Activated CD4-positive, alpha-beta T cell treated with anti-CD3 and anti-CD28 coated beads, Interleukin-2, amount 50 U/mL, for 16 hours (primary cell): ENCODE results near the gene PAX7.

Experiments used
- DNase-seq: peaks from one replicate; pipeline ENCODE4 v3.0.0-alpha.2; 2020

Gene PAX7

GRCh38 chr1:18642278-18643095 is 11.8 kb downstream of the PAX7 start:
- DNase-seq, result no peak

- no peak for DNase-seq
These were observed 12.7 kb downstream of the PAX7 start for GRCh38 chr1:18643154-18644012.

DNA sequence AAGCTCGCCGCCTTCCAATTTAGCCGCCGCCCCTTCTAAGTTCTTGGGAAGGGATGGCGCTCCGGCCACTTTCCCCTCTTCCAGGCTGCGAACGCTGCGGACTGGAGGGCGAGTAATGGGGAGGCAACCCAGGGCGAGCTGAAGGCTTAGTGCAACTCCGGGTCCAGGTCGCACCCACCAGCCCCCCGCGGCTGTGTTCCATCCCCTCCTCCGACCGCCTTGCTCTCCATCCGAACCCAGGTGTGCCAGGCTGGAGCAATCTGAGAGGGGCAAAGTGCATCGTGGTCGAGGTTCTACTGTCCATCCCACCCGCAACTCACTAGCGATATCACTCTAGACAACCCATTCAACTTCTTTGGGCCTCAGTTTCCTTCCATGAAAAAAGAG is 13.4 kb downstream of the PAX7 start:
- no peak for DNase-seq

DNA sequence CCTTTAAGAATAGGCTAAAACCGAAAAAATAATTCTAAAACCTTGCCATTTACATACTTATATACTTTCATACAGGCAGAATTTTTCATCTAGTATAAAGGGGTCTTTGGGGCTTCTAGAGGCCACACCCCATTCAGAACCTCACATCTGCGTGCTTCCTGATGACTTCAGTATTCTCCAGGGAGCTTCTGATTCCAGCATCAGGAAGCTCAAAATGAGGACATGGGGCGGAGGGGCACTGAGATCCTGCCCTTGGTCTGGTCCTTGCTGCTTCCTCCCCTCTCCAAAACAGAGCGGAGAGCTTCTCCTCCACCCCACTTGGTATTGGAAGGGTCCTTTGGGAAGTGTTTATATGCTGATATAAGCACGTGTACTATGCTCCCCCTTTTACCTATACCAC is 13.8 kb downstream of the PAX7 start:
- no peak for DNase-seq

- no peak for DNase-seq
These were observed 14.5 kb downstream of the PAX7 start for GRCh38 chr1:18644973-18645746.

- no peak for DNase-seq
These were observed 15.1 kb downstream of the PAX7 start for GRCh38 chr1:18645747-18646090.

- DNase-seq, result no peak
These were observed 15.6 kb downstream of the PAX7 start for GRCh38 chr1:18646091-18646785.

GRCh38 chr1:18646786-18647410 is 16.3 kb downstream of the PAX7 start:
- DNase-seq, result no peak

DNA sequence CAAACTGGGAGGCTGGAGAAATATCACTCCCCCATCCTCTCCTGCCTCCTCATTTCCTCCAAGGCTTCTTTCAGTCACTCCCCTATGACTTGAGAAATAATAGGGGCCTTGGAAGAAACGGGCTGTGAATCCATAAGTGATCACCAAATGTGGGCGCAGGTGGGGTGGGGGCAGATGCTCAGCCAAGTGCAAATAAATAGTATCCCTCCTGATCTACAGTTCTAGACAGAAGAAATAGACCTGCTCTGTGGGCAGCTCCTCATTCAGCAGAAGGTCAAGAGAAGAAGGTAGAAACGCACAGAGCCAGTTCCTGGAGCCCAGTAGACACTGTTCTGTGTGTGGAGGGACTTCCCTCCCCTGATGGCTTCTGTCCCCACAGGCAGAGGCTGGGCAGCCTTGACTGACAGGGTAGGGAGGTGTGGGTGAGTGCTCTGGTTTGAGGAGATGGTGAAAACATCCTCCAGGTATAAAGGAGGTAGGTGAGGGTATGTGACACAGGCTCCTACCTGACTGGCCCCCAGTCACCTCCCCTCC is 17.1 kb downstream of the PAX7 start:
- DNase-seq, result no peak

DNA sequence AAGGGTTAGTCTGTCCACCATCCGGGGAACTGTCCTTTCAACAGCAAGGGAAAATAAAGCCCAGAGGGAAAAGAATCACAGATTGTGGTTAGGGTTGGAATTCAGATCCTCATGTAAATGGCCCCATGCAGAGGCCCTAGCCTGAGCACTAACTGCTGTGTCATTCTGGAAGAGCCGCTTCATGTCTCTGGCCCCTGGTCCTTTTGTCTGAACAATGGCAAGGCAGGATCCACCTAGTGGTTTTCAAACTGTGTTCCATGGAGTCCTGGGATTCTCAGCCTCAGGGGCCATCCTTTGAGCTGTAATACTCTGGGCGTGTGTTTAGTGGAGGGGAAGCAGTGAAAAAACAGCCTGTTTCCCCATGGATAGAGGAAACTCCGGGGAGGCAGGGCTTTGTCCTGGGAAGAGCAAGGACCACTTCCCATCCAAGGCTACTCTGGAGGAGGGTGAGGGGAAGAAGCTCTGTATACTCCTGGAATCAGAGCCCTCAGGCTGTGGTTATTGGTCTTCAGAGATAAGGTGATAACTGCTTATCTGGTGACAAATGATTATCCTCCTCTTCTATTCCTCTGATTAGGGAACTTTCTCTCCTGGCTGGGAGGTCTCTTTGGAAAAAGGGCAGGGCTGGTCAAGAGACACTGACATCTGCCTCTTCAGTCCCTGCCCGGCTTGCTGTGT is 19.2 kb downstream of the PAX7 start:
- no peak for DNase-seq

- no peak for DNase-seq
These were observed 21.1 kb downstream of the PAX7 start for GRCh38 chr1:18651713-18652112.

- no peak for DNase-seq
These were observed 22.1 kb downstream of the PAX7 start for GRCh38 chr1:18652791-18653190.

GRCh38 chr1:18653367-18653766 is 22.7 kb downstream of the PAX7 start:
- no peak for DNase-seq

DNA sequence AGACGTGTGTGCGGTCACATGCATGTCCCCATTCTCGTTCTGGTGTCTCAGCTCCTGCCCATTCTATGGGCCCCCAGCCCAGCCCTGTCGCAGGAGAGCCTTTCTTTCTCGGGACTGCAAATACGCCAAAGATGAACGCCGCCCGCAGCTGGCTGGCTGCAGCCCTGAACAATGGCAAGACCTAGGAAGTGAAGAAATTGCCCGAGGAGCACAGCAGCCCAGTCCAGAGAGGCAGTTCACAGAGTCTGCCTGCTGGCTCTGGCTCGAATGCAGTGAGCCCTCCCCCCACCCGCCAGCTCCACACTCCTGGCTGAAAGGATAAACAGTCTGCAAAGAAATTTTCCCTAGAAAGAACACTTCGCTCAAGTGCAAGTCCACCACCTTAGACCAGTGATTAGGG is 23.3 kb downstream of the PAX7 start:
- no peak for DNase-seq

GRCh38 chr1:18654599-18654998 is 24.0 kb downstream of the PAX7 start:
- no peak for DNase-seq

DNA sequence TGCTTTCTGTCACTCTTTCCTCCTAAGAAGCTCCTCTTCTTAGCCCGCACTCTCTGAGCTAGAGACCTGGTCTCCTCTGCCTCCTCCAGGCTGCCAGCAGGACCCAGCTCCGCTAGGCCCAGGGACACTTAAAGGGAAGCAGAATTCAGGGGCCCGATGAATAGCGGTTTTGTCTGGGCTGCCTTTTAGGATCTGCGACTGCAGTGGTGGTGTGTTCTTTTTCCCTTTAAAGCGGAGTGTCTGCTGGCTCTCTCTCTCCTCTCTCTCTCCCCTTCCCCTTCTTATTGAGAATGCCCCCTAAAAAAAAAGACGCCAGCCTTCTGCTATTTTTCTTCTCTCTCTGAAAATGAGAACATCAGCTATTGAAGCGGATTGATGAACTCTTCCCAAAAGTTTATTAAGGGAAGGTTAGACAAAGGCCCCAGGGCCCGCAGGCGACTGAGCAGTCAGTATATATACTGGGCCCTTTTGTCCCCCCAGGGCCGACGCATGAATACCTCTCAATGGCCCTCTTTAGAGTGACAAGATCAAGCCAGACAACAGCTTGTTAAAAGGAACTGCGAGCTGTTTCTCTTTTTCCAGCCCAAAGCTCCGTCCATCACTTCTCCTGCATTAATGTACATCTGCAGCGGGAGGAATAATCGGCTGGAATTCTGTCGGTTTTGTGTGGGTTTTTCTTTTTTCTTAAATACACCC is 27.0 kb downstream of the PAX7 start:
- DNase-seq, result no peak

- no peak for DNase-seq
These were observed 28.2 kb downstream of the PAX7 start for GRCh38 chr1:18658831-18659230.

GRCh38 chr1:18661404-18662285 is 31.0 kb downstream of the PAX7 start:
- DNase-seq, result no peak

DNA sequence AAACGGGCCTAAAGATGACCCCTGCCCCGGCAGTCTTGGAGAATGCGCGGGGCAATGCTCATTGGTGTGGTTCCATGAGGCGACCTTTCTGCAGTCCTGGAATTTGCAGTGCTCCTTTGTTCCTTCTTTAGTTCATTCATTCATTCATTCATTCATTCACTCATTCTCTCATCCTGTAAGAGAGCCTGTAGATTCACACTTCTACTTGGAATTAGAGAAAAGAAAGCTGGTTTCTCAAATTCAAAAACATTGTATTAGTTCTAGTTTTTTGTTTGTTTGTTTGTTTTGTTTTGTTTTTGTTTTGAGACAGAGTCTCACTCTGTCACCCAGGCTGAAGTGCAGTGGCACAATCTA is 31.6 kb downstream of the PAX7 start:
- DNase-seq, result no peak
